A549 (cell line): ENCODE results near the gene BTBD16.

Source experiments
- HDAC2 ChIP-seq: fragments of 200-600 bp; sonication (generic); IDR thresholded peaks from 2 replicates; pipeline ENCODE4 v1.6.1; 2016
- HOXA7 ChIP-seq: fragments of 250-450 bp; sonication (Bioruptor Pico); IDR thresholded peaks from 2 replicates; pipeline ENCODE4 v1.5.0; 2020; ENCODE audit warnings: mild to moderate bottlenecking, moderate library complexity
- POLR2A ChIP-seq: IDR thresholded peaks from 2 replicates; pipeline ENCODE4 v1.6.1; 2012; ENCODE audit warnings: mild to moderate bottlenecking, low read length
- TF ChIP-seq, protein P1 (sequence below): fragments of >200 bp; sonication (Bioruptor Twin); formaldehyde crosslinking; IDR thresholded peaks from 3 replicates; pipeline ENCODE4 v1.5.1; 2016
- TF ChIP-seq, protein P2 (sequence below): fragments of 250-450 bp; sonication (Bioruptor Pico); IDR thresholded peaks from 2 replicates; pipeline ENCODE4 v1.5.0; 2020; ENCODE audit warnings: low read depth, mild to moderate bottlenecking, moderate library complexity

DNA sequence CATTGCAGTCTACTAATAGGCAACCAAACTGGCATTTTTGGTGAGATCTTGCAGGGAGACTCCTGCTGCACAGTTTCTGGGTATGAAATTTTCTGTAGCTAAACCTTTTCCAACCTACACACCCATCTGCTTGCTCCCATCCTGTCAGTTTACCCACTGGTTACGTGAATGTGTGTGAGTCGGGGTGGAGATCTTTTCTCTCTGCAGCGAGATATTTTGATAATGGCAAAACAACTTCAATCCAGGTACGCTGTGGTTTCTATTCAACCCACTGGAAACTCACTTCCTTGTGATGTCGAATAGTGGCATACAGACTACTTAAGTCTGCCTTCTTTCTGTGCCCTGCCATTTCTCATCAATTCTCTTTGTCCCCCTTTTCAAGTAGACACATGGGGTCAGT is 107.9 kb downstream of the BTBD16 start:
- TF ChIP-seq, protein P1, sequence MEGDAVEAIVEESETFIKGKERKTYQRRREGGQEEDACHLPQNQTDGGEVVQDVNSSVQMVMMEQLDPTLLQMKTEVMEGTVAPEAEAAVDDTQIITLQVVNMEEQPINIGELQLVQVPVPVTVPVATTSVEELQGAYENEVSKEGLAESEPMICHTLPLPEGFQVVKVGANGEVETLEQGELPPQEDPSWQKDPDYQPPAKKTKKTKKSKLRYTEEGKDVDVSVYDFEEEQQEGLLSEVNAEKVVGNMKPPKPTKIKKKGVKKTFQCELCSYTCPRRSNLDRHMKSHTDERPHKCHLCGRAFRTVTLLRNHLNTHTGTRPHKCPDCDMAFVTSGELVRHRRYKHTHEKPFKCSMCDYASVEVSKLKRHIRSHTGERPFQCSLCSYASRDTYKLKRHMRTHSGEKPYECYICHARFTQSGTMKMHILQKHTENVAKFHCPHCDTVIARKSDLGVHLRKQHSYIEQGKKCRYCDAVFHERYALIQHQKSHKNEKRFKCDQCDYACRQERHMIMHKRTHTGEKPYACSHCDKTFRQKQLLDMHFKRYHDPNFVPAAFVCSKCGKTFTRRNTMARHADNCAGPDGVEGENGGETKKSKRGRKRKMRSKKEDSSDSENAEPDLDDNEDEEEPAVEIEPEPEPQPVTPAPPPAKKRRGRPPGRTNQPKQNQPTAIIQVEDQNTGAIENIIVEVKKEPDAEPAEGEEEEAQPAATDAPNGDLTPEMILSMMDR = no peak
- TF ChIP-seq, protein P2, sequence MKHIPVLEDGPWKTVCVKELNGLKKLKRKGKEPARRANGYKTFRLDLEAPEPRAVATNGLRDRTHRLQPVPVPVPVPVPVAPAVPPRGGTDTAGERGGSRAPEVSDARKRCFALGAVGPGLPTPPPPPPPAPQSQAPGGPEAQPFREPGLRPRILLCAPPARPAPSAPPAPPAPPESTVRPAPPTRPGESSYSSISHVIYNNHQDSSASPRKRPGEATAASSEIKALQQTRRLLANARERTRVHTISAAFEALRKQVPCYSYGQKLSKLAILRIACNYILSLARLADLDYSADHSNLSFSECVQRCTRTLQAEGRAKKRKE (CRISPR knock-in tag) = no peak
- TF ChIP-seq HDAC2 = no peak
- no peak for TF ChIP-seq POLR2A
- TF ChIP-seq HOXA7 (CRISPR knock-in tag) = no peak
